ENCODE measurements around the gene DNAH3.
A peak's percentile ranks its signal among the peaks of the same experiment; 100 is the strongest.
"Not testable (repeated sequence)": the region's sequence is repeated elsewhere in the genome, so short reads cannot be mapped to it uniquely, and the experiment has no call there.

DNAH3 gene

GRCh38 chr16:21167929-21168602, 17.4 kb upstream of the DNAH3 start:
- DNase-seq = no peak

- no peak for DNase-seq
These were observed 16.7 kb upstream of the DNAH3 start for GRCh38 chr16:21167360-21167759.

- no peak for DNase-seq
These were observed 15.9 kb upstream of the DNAH3 start for GRCh38 chr16:21166561-21166961.

DNA sequence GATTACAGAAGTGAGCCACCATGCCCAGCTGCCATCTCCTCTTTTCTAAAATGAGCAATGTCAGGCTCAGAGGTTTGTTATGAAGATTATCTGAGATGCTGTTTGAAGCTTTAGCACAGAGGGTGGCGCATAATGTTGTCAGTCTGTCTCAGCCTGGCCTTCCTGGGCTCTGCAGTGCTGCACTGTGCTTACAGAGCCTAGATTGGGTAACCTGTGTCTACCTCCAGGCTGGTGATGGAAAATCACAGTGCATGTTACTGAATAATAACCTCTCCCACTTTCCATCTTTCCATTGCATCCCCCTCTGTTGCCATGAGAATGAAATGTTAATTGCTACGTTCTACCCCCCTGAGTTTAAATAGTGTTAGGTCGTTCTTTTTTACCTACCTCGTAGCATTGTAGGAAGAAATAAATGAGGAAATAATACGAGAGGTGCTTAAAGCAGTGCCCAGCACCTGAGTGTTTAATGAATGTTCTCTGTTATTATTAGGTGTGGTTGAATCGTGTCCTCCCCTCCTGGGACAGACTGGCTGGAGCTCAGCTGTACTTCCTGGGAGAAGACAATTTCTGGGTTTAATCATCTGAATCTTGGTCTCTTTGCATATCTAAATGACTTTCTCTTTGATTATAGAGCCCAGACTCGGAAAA, 14.0 kb upstream of the DNAH3 start:
- no peak for DNase-seq

GRCh38 chr16:21163576-21163975, 12.9 kb upstream of the DNAH3 start:
- DNase-seq = no peak

DNA sequence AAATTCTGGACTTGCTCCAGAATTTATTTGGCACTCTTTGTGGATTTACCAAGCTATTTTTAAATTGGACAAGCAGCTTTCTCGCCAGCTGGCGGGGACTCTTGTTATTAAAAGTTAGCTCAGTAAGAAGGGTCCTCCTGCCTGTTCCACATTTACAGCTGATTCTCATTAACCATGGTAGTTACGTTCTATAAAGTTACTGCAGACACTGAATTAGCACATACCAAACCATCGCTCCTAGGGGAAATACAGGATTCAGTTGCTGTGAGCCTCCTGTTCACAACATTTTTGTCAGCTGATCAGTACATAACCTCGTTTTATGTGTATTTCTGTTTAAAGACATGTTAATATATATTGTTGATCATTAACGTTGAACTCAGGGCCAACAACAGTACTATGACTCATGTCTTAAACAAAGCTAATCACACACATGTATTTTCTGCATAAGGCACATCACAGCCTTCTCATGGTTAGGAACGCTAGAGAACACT, 12.1 kb upstream of the DNAH3 start:
- DNase-seq = no peak

DNA sequence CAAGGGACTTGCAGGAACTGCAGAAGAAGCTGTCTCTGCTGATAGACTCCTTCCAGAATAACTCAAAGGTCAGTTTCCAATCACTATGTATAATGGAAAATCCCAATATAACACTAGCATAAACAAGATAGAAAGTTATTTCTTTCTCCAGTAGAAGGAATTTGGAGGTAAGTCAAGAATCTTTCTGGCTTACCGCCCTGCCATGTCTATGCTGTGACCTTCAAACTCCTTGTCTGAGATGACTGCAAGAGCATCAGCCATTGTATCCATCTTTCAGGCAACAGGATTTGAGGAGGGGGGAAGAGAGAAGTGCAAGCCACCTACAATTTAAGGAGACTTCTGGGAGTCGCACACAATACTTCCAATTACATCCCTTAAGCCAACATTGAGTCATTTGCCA, 10.6 kb upstream of the DNAH3 start:
- no peak for DNase-seq

GRCh38 chr16:21160276-21160675, 9.6 kb upstream of the DNAH3 start:
- no peak for DNase-seq

DNA sequence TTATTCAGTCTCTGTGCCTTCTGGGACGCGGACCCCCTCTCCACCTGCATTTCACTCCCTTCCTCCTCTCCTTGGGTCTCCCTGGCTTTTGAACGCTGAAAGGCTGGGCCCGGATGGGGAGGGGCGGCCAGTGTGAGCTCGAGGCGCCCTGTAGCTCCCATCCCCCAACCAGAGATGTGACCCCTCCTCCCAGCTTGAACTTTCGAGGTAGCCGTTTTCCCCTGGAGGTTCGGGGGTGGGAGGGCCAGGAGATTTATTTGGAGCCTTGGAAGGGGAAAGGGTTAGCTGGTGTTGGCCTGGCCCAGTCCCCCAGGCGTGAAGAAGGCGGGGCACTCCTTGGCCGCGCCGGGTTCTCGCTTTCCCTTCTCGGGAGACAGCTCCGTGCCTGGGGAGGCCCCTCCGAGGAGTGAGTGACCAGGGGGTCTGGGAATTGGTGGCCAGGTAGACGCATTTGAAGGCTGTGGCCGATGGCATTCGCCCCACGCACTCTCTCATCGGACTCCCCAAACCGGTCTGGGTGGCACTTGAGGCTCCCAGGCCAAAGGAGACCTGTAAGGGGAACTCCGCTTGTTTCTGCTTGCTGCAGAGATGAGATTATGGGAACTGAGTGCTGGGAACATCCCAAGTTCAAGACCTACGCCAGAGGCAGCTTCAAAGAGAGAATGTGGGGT, 8.8 kb upstream of the DNAH3 start:
- DNase-seq = no peak

DNA sequence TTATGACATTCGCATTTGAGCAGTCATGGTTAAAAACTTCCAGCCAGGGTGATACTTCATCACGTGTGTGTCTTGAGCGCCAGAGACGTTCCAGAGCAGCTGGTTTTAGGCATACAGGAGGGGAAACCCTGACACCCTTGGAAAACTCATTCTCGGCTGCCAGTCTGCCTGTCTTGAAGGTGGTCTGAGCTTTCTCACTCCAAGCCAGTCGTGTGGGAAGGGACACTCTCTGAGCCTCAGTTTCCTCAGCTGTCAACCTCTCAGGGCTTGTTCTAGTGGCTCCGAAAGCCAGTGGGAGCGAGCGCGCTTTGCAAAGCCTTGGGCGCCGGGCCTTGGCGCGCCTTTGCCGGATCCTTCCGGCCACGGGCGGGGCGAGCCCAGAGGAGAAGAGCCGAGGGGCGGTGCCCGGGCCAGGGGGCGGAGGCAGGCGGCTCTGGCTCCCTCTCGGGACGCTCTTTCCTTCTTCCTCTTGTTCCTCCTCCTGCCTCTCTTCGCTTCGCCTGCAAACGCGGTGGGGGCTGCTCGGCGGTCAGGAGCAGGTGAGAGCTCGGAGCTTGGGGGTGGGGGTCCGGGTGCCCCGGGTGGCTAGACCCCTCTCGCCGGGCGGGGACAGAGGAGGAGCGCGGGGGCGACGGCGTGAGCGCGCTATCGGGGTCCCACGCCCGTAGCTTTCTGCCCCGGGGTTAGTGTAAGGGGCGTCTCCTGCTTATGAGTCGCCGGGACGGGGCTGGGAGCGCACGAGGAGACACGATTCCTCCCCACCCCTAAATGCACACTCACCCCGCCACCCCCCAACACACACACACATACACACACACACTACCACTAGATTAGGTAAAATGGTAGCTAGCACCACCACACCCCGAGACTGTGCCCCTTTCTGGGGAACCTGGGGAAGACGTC, 7.8 kb upstream of the DNAH3 start, which contains the start of gene LDAF1:
TSS of gene LDAF1 (plus strand) at position 467 of the 903 bp plus-strand sequence. CDS start 2,509 bp downstream, outside the sequence.
- DNase-seq = peak; percentile 6

GRCh38 chr16:21157632-21158031, 7.0 kb upstream of the DNAH3 start:
- no peak for DNase-seq

DNA sequence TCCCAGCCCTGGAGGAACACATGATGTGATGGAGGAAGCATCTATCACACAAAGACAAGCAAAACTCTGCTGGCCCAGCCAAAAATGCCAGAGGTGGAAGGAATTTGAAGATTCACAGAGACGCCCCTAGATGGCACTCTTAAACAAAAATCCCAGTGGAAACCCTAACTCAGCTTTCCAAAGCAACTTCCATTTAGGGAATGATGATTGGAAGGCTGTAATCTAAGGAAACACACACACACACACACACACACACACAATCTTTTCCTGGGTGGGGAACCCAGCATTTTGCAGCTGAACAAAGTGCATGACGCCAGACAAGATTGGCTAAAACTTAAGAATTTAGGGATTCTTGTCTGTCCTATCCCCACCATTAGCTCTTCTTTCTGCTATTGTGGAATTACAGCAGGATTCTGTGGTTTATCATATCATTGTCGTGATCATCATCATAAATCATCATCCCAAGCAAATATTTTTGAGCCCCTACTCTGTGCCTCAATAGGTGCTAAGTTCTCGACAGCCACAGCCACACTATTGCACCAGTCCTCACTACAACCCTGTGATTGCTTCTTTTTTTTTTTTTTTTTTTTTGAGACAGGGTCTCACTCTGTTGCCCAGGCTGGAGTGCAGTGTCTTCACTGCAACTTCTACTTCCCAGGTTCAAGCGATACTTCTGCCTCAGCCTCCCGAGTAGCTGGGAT, 6.3 kb upstream of the DNAH3 start:
- DNase-seq = no peak

- DNase-seq = not testable (repeated sequence)
These were observed 5.4 kb upstream of the DNAH3 start for GRCh38 chr16:21156011-21156410.

- not testable (repeated sequence) for DNase-seq
These were observed 2.6 kb upstream of the DNAH3 start for GRCh38 chr16:21153124-21153729.

DNA sequence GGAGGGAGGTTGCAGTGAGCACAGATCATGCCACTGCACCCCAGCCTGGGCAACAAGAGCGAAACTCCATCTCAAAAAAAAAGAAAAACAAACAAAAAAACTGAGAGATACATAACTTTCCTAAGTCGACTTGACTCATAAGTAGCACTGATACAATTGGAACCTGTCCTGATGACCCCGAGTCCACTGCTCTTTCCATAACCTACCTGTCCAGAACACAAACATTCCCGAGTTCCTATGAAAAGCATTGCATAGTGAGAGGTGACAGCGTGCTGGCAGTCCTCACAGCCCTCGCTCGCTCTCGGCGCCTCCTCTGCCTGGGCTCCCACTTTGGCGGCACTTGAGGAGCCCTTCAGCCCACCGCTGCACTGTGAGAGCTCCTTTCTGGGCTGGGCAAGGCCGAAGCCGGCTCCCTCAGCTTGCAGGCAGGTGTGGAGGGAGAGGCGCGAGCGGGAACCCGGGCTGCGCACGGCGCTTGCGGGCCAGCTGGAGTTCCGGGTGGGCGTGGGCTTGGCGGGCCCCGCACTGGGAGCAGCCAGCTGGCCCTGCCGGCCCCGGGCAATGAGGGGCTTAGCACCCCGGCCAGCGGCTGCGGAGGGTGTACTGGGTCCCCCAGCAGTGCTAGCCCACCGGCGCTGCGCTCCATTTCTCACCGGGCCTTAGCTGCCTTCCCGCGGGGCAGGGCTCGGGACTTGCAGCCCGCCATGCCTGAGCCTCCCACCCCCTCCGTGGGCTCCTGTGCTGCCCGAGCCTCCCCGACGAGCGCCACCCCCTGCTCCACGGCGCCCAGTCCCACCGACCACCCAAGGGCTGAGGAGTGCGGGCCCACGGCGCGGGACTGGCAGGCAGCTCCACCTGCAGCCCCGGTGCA, 1.7 kb upstream of the DNAH3 start:
- not testable (repeated sequence) for DNase-seq

- no peak for DNase-seq
These were observed 4.9 kb downstream of the DNAH3 start for GRCh38 chr16:21145738-21146137.

GRCh38 chr16:21134053-21134452, 16.6 kb downstream of the DNAH3 start:
- DNase-seq = no peak

GRCh38 chr16:21130811-21131210, 19.8 kb downstream of the DNAH3 start:
- no peak for DNase-seq

DNA sequence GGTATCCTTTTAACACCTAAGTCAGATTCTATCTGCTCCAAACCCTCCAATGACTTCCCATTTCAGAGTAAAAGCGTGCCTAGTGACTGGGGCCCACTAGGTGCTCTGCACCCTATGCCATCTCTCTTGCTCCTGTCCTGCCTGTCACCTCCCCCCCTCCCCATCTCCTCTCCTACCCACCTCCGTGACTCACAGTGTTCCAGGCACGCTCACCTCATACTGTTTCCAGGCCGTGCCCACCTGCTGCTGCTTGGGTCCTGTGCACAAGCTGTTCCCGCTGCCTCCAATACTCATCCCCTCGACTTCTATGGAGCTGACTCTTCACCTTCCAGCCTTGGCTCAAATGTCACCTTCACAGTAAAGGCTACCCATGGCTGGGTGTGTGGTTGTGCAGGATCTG, 21.7 kb downstream of the DNAH3 start:
- DNase-seq = no peak

DNA sequence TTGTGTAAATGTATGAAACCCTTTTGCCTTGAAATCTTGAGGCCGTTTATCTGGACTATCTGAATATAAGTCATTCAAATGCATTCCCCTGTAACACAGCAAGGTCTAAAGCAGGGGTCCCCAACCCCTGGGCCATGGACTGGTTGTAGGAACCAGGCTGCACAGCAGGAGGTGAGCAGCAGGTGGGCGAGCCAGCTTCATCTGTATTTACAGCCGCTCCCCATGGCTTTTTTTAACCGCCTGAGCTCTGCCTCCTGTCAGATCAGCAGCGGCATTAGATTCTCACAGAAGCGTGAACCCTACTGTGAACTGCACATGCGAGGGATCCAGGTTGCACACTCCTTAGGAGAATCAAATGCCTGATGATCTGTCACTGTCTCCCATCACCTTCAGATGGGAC, 24.1 kb downstream of the DNAH3 start:
- no peak for DNase-seq

- DNase-seq = no peak
These were observed 25.5 kb downstream of the DNAH3 start for GRCh38 chr16:21125191-21125590.
